HepG2 (cell line): ENCODE measurements around the gene LRRC45. TPM values are rescaled to one million over a fixed set of nuclear protein-coding genes. Genes with fewer than 3 reads are reported as not detected.

Experiments used
- CBX1 ChIP-seq: IDR thresholded peaks from one replicate; pipeline ENCODE4 v1.6.1; 2016; ENCODE audit warnings: antibody characterized with exemption, low read depth
- KLF15 ChIP-seq: sonication (generic); formaldehyde crosslinking; IDR thresholded peaks from 2 replicates; pipeline ENCODE4 v1.8.1; 2023; ENCODE audit warnings: borderline replicate concordance, mild to moderate bottlenecking, inconsistent platforms, missing genetic modification reagents, mixed read lengths
- NR2F2 ChIP-seq: IDR thresholded peaks from 2 replicates; pipeline ENCODE4 v1.6.1; 2012; ENCODE audit warnings: low read depth, inconsistent platforms, borderline replicate concordance
- PCBP1 ChIP-seq: fragments of 200-400 bp; formaldehyde crosslinking; IDR thresholded peaks from 2 replicates; pipeline ENCODE4 v1.6.1; 2017; ENCODE audit warnings: mild to moderate bottlenecking, low read depth, low read length, borderline replicate concordance
- PPARG ChIP-seq: conservative IDR thresholded peaks from 2 replicates; pipeline ENCODE4 v1.6.1; 2016; ENCODE audit warnings: missing biosample characterization, missing genetic modification reagents
- RBM22 ChIP-seq: fragments of 200-400 bp; formaldehyde crosslinking; optimal IDR thresholded peaks from 2 replicates; pipeline ENCODE3; 2017; ENCODE audit warnings: mild to moderate bottlenecking, low read length, moderate library complexity
- TBL1XR1 ChIP-seq: fragments of 150-350 bp; IDR thresholded peaks from 2 replicates; pipeline ENCODE4 v1.6.1; 2014; ENCODE audit warnings: borderline replicate concordance, low read length; ENCODE audit not compliant: partially characterized antibody
- TBX2 ChIP-seq: sonication (generic); formaldehyde crosslinking; IDR thresholded peaks from 2 replicates; pipeline ENCODE4 v1.5.0; 2020; ENCODE audit warnings: missing genetic modification reagents, mild to moderate bottlenecking, borderline replicate concordance
- ZC3H4 ChIP-seq: sonication (generic); formaldehyde crosslinking; IDR thresholded peaks from 2 replicates; pipeline ENCODE4 v1.4.0; 2020; ENCODE audit warnings: missing genetic modification reagents, borderline replicate concordance
- ZFY ChIP-seq: sonication (generic); formaldehyde crosslinking; IDR thresholded peaks from 2 replicates; pipeline ENCODE4 v1.4.0; 2020; ENCODE audit warnings: missing genetic modification reagents
- ZMYM2 ChIP-seq: sonication (generic); formaldehyde crosslinking; IDR thresholded peaks from 2 replicates; pipeline ENCODE4 v1.8.0; 2022; ENCODE audit warnings: mild to moderate bottlenecking, missing genetic modification reagents
- ZNF124 ChIP-seq: sonication (generic); formaldehyde crosslinking; IDR thresholded peaks from 2 replicates; pipeline ENCODE4 v1.4.0; 2020; ENCODE audit warnings: missing genetic modification reagents
- ZNF317 ChIP-seq: sonication (generic); formaldehyde crosslinking; IDR thresholded peaks from 2 replicates; pipeline ENCODE4 v1.5.0; 2020; ENCODE audit warnings: mild to moderate bottlenecking, missing genetic modification reagents
- polyA plus RNA-seq, 8 experiments: library from polyadenylated mRNA; depleted of rRNA in 3 of 8; stranded (reverse) in 7 of 8; unstranded in 1 of 8; fragments of >200 nt; fragmentation: Illumina TruSeq in 4 of 8; extraction: Trizol in 4 of 8; gene quantifications; 2 replicates each; pipeline versions ENCODE4 v1.2.1 to v1.2.3, GENCODE V29; 2011 to 2016; ENCODE audit warnings: low read depth in 4 of 8, missing spikeins in 1 of 8, mixed read lengths in 1 of 8; ENCODE audit not compliant: insufficient read depth in 1 of 8
- total RNA-seq, 5 experiments: library from RNA; depleted of rRNA; stranded (reverse); fragments of >200 nt; fragmentation: Illumina TruSeq; extraction: Trizol; gene quantifications; 2 replicates each; pipeline ENCODE4 v1.2.3, GENCODE V29; 2016; ENCODE audit warnings: low read depth in 1 of 5
- TF ChIP-seq, protein P1 (sequence below): IDR thresholded peaks from 2 replicates; pipeline ENCODE4 v1.4.0; 2020; ENCODE audit warnings: mild to moderate bottlenecking, missing genetic modification reagents
- TF ChIP-seq, protein P2 (sequence below): IDR thresholded peaks from 2 replicates; pipeline ENCODE4 v1.6.1; 2016; ENCODE audit warnings: missing compliant biosample characterization, missing genetic modification reagents, borderline replicate concordance
- TF ChIP-seq, protein P3 (sequence below): sonication (generic); formaldehyde crosslinking; conservative IDR thresholded peaks from 2 replicates; pipeline ENCODE4 v1.8.0; 2022; ENCODE audit warnings: low read depth, missing genetic modification reagents
- TF ChIP-seq, protein P4 (sequence below): IDR thresholded peaks from 2 replicates; pipeline ENCODE4 v1.6.1; 2016; ENCODE audit warnings: mild to moderate bottlenecking
- TF ChIP-seq, protein P5 (sequence below): sonication (generic); formaldehyde crosslinking; IDR thresholded peaks from 2 replicates; pipeline ENCODE4 v1.9.0; 2021; ENCODE audit warnings: missing genetic modification reagents, borderline replicate concordance
- TF ChIP-seq, protein P6 (sequence below), 2 experiments: fragments of 450-650 bp in 1 of 2; sonication (generic) in 1 of 2; formaldehyde crosslinking; IDR thresholded peaks; 2 replicates each; pipeline versions ENCODE4 v1.5.0 to v1.8.0; 2020 to 2022; ENCODE audit warnings: mild to moderate bottlenecking in 1 of 2, missing genetic modification reagents in 1 of 2

LRRC45 gene
- total and polyA plus RNA-seq, 2 of the 13 experiments (the other 11 are each of a cell fraction or from before 2014, with no cell fraction given): 11.6 to 48.1 TPM

DNA sequence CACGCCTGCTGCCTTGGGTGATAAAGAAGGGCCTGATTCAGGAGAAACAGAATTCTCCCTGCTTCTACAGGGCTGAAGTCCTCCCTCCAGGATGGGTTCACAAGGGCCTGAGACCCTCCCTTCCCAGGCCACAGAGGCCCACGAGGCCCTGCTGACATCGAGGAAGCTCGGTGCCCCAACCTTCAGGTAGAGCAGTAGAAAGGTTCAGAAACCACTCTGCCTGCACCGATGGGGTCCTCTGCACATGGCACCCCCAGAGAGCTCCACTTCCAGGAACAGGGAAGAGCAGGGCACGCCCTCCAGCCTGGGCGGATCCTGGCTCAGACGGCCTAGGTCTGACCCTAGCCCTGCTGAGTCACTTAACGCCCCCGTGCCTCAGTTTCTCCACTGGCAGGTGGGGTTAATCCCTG lies 1.2 kb upstream of the LRRC45 start (continued):
- TF ChIP-seq, protein P1, sequence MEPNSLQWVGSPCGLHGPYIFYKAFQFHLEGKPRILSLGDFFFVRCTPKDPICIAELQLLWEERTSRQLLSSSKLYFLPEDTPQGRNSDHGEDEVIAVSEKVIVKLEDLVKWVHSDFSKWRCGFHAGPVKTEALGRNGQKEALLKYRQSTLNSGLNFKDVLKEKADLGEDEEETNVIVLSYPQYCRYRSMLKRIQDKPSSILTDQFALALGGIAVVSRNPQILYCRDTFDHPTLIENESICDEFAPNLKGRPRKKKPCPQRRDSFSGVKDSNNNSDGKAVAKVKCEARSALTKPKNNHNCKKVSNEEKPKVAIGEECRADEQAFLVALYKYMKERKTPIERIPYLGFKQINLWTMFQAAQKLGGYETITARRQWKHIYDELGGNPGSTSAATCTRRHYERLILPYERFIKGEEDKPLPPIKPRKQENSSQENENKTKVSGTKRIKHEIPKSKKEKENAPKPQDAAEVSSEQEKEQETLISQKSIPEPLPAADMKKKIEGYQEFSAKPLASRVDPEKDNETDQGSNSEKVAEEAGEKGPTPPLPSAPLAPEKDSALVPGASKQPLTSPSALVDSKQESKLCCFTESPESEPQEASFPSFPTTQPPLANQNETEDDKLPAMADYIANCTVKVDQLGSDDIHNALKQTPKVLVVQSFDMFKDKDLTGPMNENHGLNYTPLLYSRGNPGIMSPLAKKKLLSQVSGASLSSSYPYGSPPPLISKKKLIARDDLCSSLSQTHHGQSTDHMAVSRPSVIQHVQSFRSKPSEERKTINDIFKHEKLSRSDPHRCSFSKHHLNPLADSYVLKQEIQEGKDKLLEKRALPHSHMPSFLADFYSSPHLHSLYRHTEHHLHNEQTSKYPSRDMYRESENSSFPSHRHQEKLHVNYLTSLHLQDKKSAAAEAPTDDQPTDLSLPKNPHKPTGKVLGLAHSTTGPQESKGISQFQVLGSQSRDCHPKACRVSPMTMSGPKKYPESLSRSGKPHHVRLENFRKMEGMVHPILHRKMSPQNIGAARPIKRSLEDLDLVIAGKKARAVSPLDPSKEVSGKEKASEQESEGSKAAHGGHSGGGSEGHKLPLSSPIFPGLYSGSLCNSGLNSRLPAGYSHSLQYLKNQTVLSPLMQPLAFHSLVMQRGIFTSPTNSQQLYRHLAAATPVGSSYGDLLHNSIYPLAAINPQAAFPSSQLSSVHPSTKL (CRISPR knock-in tag): no peak
- TF ChIP-seq TBX2 (CRISPR knock-in tag) (no peak), TBL1XR1 (no peak), RBM22 (peak; percentile 40), ZMYM2 (CRISPR knock-in tag) (no peak), PCBP1 (no peak), KLF15 (no peak), CBX1 (peak; percentile 12), PPARG (CRISPR knock-in tag) (no peak), ZFY (no peak), NR2F2 (0 out of 2 replicates have a peak, but pooled peaks have one; percentile 26), ZNF124 (no peak), ZC3H4 (no peak), ZNF317 (CRISPR knock-in tag) (no peak)
- TF ChIP-seq, protein P2, sequence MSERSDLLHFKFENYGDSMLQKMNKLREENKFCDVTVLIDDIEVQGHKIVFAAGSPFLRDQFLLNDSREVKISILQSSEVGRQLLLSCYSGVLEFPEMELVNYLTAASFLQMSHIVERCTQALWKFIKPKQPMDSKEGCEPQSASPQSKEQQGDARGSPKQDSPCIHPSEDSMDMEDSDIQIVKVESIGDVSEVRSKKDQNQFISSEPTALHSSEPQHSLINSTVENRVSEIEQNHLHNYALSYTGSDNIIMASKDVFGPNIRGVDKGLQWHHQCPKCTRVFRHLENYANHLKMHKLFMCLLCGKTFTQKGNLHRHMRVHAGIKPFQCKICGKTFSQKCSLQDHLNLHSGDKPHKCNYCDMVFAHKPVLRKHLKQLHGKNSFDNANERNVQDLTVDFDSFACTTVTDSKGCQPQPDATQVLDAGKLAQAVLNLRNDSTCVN (CRISPR knock-in tag): no peak
- TF ChIP-seq, protein P3, sequence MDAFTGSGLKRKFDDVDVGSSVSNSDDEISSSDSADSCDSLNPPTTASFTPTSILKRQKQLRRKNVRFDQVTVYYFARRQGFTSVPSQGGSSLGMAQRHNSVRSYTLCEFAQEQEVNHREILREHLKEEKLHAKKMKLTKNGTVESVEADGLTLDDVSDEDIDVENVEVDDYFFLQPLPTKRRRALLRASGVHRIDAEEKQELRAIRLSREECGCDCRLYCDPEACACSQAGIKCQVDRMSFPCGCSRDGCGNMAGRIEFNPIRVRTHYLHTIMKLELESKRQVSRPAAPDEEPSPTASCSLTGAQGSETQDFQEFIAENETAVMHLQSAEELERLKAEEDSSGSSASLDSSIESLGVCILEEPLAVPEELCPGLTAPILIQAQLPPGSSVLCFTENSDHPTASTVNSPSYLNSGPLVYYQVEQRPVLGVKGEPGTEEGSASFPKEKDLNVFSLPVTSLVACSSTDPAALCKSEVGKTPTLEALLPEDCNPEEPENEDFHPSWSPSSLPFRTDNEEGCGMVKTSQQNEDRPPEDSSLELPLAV (CRISPR knock-in tag): no peak
- TF ChIP-seq, protein P4, sequence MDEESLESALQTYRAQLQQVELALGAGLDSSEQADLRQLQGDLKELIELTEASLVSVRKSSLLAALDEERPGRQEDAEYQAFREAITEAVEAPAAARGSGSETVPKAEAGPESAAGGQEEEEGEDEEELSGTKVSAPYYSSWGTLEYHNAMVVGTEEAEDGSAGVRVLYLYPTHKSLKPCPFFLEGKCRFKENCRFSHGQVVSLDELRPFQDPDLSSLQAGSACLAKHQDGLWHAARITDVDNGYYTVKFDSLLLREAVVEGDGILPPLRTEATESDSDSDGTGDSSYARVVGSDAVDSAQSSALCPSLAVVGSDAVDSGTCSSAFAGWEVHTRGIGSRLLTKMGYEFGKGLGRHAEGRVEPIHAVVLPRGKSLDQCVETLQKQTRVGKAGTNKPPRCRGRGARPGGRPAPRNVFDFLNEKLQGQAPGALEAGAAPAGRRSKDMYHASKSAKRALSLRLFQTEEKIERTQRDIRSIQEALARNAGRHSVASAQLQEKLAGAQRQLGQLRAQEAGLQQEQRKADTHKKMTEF (CRISPR knock-in tag): no peak
- TF ChIP-seq, protein P5, sequence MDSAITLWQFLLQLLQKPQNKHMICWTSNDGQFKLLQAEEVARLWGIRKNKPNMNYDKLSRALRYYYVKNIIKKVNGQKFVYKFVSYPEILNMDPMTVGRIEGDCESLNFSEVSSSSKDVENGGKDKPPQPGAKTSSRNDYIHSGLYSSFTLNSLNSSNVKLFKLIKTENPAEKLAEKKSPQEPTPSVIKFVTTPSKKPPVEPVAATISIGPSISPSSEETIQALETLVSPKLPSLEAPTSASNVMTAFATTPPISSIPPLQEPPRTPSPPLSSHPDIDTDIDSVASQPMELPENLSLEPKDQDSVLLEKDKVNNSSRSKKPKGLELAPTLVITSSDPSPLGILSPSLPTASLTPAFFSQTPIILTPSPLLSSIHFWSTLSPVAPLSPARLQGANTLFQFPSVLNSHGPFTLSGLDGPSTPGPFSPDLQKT (CRISPR knock-in tag): no peak
- TF ChIP-seq, protein P6, sequence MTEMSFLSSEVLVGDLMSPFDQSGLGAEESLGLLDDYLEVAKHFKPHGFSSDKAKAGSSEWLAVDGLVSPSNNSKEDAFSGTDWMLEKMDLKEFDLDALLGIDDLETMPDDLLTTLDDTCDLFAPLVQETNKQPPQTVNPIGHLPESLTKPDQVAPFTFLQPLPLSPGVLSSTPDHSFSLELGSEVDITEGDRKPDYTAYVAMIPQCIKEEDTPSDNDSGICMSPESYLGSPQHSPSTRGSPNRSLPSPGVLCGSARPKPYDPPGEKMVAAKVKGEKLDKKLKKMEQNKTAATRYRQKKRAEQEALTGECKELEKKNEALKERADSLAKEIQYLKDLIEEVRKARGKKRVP (CRISPR knock-in tag; IDR thresholded peaks at IDR 0.05): no peak
